GM21737 (cell line): Measurements from ENCODE around the gene FIZ1.

ENCODE experiments used
- ATAC-seq: cut with Tn5 transposase; IDR thresholded peaks from one replicate; pipeline ENCODE4 v1.9.1; 2021; ENCODE audit warnings: mild to moderate bottlenecking, moderate library complexity; ENCODE audit not compliant: unreplicated experiment

Gene FIZ1

GRCh38 chr19:55544014-55544413 is 55.3 kb downstream of the FIZ1 start:
- no peak for ATAC-seq

GRCh38 chr19:55543567-55543966 is 55.8 kb downstream of the FIZ1 start:
- ATAC-seq = no peak

DNA sequence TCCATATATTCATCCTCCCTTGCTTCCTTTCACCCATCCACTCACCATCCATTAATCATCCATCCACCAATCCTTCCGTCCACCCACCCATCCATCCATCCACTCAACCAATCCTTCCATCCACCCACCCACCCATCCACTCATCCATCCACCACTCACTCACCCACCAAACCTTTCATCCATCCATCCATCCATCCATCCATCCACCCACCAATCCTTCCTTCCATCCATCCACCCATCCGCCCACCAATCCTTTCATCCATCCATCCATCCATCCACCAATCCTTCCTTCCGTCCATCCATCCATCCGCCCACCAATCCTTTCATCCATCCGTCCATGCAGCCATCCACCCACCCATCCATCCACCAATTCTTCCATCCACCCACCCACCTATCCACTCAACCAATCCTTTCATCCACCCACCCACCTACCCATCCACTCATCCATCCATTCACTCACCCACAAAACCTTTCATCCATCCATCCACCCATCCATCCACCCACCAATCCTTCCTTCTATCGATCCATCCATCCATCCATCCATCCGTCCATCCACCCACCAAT is 56.9 kb downstream of the FIZ1 start:
- no peak for ATAC-seq
